NCI-H69 (cell line): ENCODE results near the gene VSIG2.
A peak's percentile ranks its signal among the peaks of the same experiment; 100 is the strongest.
"Not testable (repeated sequence)": the region's sequence is repeated elsewhere in the genome, so short reads cannot be mapped to it uniquely, and the experiment has no call there.

Source experiments
- DNase-seq: peaks from one replicate; lab custom pipeline; 2025; lab: John Stamatoyannopoulos, UW

Gene VSIG2

DNA sequence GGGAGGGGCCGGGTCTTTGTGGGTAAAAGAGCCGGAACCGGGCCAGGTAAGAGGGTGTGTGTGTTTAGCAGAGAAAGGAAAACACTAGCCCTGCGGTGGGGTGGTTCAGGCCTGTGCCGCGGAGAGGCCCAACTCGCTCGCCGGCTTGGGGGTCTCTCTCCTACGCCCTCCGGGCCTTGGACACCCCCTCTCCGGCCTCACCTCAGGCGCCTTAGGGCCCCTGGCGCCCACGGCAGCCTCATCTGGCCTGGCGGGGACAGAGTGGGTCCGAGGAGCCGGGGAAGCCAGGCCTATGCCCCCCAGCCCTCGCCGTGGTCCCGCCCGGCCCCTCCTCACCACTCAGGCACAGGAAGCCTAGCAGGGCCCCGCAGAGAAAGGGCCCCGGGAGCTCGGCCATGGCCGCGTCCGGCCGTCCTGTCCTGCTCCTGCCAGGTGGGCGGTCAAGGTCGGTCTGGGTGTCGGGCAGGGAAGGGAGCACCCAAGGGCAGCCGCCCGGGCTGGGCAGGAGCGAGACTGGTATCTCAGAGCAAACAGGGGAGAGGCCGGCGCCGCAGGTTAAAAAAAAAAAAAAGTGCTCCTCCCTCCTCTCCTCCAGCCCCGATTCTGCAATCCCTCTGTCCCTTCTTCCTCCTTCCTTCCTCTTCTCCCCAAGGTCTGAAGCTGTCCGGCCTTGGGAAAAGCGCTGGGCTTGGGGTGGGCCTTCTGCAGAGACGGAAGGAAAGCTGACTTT, at the start of gene VSIG2:
TSS of gene VSIG2 (minus strand) at position 515 of the 730 bp plus-strand sequence. CDS start at position 397, 118 bp downstream.
- no peak for DNase-seq

DNA sequence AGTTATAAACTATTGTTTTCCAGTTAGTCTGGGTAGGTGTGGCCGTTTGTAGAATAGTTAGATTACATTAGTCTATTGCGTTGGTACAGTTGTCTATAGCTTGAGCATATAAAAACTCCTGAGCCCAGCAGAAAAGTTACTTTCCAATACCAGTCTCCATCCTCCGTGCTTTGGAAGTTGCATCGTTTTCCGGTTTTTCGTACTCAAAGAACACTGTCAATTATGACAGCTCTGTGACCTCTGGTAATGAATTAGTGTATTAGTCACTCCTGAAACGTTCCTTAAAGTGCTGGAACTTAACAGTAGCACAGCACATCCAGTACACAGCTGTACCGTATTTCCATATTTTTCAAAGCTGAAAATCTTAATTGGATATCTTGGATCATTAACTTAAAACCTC, 49.0 kb upstream of the VSIG2 start:
- DNase-seq = peak; percentile 27

- DNase-seq = peak; percentile 91
Measured at GRCh38 chr11:124800226-124800929, 48.3 kb upstream of the VSIG2 start, which contains the start of gene MSANTD2. MSANTD2 (minus strand) TSS chr11:124800406; CDS start chr11:124800380, 26 bp downstream.

GRCh38 chr11:124799348-124800225, 47.5 kb upstream of the VSIG2 start:
- DNase-seq = peak; percentile 53

DNA sequence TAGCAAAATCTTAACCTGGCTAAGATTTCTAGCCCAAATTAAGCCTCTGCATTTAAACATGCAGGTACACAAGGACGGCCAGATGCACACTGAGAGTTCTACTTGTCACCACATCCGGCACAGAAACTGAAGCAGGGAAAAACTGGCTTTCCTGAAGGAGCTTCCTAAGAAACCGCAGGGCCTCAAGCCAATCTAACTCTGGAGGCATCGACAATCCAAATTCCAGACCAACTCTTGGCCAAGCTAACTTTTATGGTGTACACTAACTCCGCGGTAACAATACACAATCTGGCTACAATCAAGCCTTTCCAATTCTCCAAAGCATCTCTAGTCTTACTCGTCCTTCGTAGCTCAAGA, 46.9 kb upstream of the VSIG2 start:
- DNase-seq = peak; percentile 38

- DNase-seq = no peak
Measured at GRCh38 chr11:124796312-124796711, 44.3 kb upstream of the VSIG2 start.

- DNase-seq = peak; percentile 54
Measured at GRCh38 chr11:124793466-124794278, 41.6 kb upstream of the VSIG2 start.

DNA sequence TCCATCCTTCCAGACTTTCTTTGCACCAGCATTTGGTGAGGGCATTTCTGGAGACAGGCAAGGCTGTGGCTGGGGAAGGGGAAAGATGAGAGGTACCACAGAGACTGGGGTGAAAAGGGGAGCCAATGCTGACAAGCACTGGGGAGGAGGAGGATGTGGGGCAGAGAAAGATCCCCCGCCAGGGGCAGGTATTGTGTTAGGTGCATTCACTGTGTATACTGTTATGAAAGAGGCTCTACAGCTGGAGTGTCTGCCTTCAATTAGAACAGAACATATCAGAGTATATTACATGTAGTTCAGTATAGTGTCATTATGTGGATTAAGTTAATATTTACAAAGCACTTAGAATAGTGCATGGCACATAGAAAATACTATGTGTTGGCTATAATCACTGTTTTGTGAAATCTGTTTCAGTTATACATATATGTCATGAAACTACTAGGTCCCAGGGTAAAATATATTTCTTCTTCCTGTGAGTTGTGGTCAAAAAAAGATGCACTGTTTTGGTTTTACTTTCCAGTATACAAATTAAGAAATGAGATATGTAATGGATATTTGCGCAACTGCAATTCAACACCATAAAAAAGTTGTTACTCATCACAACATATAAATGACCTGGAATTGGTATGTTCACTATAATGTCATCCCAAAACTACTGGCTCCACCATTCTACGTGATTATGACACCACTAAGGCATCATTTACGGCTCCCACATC, 39.7 kb upstream of the VSIG2 start:
- peak; percentile 66 for DNase-seq

- no peak for DNase-seq
Measured at GRCh38 chr11:124788521-124788920, 36.5 kb upstream of the VSIG2 start.

DNA sequence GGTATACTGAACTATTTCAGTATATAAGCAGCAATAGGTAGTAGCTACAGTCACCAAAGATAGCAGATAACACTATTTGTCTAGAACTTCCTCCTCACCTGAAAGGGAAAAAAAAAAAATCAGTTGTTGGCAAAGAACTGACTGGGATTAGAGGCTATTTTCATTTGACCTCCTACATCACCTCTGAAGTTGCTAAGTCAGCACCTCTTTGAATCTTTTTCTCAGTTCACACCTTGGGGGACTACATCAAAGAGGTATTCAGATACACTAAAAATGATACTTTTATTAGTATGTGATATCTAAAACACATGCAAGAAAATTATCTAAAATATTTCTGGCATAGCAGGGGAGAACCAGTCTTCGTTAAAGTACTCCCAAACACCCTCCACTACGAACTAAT, 32.0 kb upstream of the VSIG2 start:
- no peak for DNase-seq

DNA sequence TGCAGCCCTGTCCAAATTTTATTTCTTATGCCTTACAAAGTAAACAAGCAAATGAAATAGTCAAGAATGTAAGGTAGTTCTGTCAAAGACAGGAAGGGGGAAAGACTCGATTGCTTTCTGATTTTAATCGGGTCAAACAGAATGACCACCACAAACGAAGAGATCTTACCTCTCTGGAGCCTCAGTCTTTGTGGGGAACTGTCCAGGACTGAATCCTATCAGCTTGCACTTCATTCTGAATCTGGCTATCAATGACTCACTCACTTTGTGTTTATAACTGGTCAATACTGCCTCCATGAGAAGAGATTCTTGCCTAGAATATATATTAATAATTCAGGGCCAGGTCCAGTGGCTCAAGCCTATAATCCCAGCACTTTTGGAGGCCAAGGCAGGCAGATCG, 30.9 kb upstream of the VSIG2 start:
- DNase-seq = no peak

DNA sequence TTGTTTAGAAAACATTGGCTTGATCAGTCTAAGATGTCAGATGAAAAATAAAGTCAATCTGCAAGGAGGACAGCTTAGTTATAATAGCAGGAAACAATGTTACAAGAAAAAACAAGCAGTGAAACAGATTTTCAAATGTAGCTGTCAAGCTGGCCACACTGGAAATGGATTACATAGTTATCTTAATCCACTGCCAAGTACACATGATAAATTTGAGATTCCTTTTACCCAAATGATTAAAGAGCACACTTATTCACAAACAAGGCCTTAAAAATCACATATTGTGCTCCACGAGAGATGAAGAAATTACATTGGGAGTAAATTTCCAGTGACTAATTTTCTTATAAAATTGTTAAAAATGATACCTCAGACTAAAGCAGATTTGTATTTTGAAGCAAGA, 27.5 kb upstream of the VSIG2 start:
- no peak for DNase-seq

DNA sequence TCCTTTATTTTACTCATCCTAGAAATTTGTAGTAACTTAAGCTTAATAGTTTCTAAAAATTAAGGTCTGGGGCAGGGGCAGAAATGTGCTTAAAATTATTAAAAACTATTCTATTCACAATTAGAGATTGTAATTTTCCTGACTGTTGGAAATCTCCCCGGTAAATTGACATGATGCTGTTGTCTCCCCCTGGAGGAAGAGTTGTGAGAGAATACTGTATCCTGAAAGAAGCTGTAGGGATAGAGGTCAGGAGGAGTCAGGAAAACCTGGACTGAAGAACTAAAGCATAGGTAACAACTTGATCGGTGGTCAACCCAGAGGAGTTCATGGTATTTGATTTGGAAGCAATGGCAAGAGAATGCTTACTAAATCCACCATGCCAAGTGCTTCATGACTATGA, 26.2 kb upstream of the VSIG2 start:
- no peak for DNase-seq

- no peak for DNase-seq
Measured at GRCh38 chr11:124776865-124777645, 25.0 kb upstream of the VSIG2 start.

GRCh38 chr11:124770959-124771358, 18.9 kb upstream of the VSIG2 start:
- not testable (repeated sequence) for DNase-seq

GRCh38 chr11:124769806-124770774, 18.0 kb upstream of the VSIG2 start:
- DNase-seq = no peak

GRCh38 chr11:124768914-124769313, 16.9 kb upstream of the VSIG2 start:
- DNase-seq = no peak

DNA sequence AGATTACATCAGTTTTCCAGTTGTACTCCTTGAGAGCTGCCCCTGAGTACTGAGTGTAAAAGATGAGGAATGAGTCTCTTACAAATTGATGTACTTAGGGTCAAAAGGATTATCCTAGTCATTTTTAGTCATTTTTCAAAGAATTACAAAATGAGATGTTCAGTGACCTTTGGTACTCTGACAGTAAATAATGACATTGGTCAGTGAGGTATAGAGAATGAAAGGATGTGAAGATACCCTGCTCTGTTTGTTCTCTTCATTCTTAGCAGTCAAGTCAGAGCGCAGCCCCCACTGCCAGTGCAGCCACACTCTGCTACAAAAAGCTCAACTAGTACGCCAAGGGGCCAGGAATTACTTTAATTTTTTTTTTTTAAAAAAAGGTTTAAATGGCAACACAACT, 14.1 kb upstream of the VSIG2 start:
- no peak for DNase-seq
